ENCODE measurements around the gene DNAJC13. TPM values are rescaled to one million over a fixed set of nuclear protein-coding genes. Genes with fewer than 3 reads are reported as not detected.

DNAJC13 gene
- total RNA-seq, 2 donors from 2014 or later = 41.3 to 51.3 TPM

DNA sequence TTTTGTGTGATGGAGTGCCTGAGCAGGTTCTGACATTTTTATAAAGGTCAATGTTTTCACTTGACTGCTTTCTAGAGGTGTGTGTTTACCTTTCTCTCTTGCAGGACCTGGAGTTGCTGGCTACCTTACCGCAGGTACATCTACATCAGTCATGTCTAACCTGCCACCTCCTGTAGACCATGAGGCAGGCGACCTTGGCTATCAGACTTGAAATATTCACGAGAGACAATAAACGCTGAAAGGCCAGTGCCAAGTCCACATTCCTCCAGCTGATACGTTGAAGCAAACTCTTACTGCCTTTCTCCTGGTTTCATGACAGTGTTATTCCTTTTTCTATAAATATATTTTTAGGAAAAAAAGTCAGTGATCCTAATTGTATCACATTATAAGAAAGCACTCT lies 120.8 kb downstream of the DNAJC13 start:
- no peaks in the 10 kb centered on the region for H3K27me3 ChIP-seq
- intact Hi-C loops (cut with DNase I) = no loop called here
- no peaks in the 10 kb centered on the region for H3K4me1 ChIP-seq
- no peaks in the 10 kb centered on the region for H3K9me3 ChIP-seq
- no peak overlapping the region for H3K27ac ChIP-seq
- DNase-seq = no peak
- H3K9ac ChIP-seq (ENCODE audit: low read depth in 2 of 2, low read length in 2 of 2) = no peak overlapping the region
- TF ChIP-seq, protein P1, sequence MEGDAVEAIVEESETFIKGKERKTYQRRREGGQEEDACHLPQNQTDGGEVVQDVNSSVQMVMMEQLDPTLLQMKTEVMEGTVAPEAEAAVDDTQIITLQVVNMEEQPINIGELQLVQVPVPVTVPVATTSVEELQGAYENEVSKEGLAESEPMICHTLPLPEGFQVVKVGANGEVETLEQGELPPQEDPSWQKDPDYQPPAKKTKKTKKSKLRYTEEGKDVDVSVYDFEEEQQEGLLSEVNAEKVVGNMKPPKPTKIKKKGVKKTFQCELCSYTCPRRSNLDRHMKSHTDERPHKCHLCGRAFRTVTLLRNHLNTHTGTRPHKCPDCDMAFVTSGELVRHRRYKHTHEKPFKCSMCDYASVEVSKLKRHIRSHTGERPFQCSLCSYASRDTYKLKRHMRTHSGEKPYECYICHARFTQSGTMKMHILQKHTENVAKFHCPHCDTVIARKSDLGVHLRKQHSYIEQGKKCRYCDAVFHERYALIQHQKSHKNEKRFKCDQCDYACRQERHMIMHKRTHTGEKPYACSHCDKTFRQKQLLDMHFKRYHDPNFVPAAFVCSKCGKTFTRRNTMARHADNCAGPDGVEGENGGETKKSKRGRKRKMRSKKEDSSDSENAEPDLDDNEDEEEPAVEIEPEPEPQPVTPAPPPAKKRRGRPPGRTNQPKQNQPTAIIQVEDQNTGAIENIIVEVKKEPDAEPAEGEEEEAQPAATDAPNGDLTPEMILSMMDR (IDR thresholded peaks at IDR 0.05) = no peak
- H3K36me3 ChIP-seq = no peaks in the 10 kb centered on the region
- no peak overlapping the region for H3K4me3 ChIP-seq

DNA sequence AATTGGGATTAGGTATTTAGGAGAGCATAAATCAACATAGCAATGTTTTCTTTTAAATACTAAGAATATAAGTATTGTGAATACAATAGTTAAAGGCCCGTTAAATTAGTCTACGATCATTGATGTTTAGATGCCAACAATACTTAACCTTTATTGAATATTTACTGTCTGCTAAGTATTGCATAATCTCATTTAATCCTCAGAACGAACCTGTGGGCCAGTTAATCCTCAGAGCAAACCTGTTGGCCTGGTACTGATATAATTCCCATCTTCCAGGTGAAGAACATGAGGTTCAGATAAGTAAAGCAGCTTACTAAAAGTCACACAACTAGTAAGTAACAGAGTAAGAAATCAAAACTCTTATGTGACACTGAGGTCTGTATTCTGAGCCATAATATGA lies 122.4 kb downstream of the DNAJC13 start:
- TF ChIP-seq, protein P1 (IDR thresholded peaks at IDR 0.05) = no peak
- no peaks in the 10 kb centered on the region for H3K27me3 ChIP-seq
- intact Hi-C loops (cut with DNase I) = no loop called here
- no peaks in the 10 kb centered on the region for H3K36me3 ChIP-seq
- H3K4me1 ChIP-seq = no peaks in the 10 kb centered on the region
- no peak overlapping the region for H3K9ac ChIP-seq (ENCODE audit: low read depth in 2 of 2, low read length in 2 of 2)
- DNase-seq = no peak
- H3K4me3 ChIP-seq = no peak overlapping the region
- no peaks in the 10 kb centered on the region for H3K9me3 ChIP-seq
- no peak overlapping the region for H3K27ac ChIP-seq

DNA sequence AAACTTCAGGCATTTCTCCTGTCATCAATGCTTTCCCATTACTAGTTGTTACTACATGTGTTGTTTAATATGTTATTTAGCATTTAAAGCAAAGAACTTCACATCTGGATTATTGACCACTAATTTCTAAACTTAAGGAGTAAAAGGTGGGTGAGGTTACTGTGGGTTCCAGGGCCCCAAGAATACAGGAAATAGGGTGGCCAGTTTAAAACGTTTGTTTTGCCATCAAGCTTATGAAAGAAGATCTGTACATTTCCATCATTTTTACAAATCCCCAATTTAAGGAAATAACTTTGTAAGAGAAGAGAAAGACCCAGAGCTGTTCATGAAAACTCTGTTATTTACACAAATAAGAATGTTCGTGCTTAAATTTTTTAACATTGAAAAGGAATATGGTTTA lies 125.3 kb downstream of the DNAJC13 start:
- intact Hi-C loops (cut with DNase I) = no loop called here
- Histone ChIP-seq H3K9me3 (no peaks in the 10 kb centered on the region), H3K9ac (ENCODE audit: low read depth in 2 of 2, low read length in 2 of 2) (no peak overlapping the region), H3K4me3 (no peak overlapping the region), H3K27me3 (no peaks in the 10 kb centered on the region), H3K36me3 (no peaks in the 10 kb centered on the region), H3K4me1 (no peaks in the 10 kb centered on the region), H3K27ac (no peak overlapping the region)
- TF ChIP-seq, protein P1 (IDR thresholded peaks at IDR 0.05) = no peak
- no peak for DNase-seq

DNA sequence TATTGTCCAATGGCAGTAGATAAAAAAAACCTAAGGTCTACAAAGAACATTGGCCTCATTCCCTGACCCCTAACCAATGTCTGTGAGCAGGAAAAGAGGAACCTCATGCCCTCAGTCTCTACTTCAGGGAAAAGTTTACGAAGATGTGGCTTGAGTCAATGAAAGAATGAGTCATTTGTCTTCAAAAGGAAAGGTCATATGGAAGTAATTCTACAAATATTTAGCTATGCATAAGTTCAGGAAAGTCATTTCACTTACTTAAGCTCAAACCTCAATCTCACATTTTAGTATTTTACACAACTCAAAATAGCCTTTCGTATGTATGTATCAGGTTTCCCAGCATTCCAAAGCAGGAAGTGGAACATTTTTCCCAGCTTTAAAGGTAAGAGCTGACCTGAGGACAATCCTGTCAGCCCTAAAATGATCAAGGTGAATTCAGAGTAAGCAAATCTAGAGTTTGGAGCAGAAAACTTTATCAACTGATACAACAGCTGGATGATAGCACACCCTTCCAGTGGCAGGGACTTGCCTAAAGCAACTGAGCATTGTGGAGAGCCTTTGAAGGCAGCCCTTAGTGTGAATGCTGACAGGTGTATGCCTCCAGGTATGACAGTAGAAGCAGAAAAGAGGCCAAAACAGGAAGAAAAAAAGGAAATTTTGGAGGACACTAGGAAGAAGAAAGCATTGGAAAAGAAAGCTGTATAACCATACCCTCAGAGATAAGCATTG lies 125.9 kb downstream of the DNAJC13 start:
- TF ChIP-seq, protein P1 (IDR thresholded peaks at IDR 0.05) = no peak
- Histone ChIP-seq H3K4me3 (no peak overlapping the region), H3K4me1 (no peaks in the 10 kb centered on the region), H3K27me3 (no peaks in the 10 kb centered on the region), H3K9ac (ENCODE audit: low read depth in 2 of 2, low read length in 2 of 2) (no peak overlapping the region), H3K36me3 (no peaks in the 10 kb centered on the region), H3K9me3 (no peaks in the 10 kb centered on the region), H3K27ac (no peak overlapping the region)
- no peak for DNase-seq
- intact Hi-C loops (cut with DNase I) = no loop called here

GRCh38 chr3:132544130-132544529 lies 126.8 kb downstream of the DNAJC13 start:
- H3K36me3 ChIP-seq = no peaks in the 10 kb centered on the region
- intact Hi-C loops (cut with DNase I) = no loop called here
- H3K4me3 ChIP-seq = no peak overlapping the region
- no peak for DNase-seq
- no peaks in the 10 kb centered on the region for H3K4me1 ChIP-seq
- no peaks in the 10 kb centered on the region for H3K27me3 ChIP-seq
- H3K27ac ChIP-seq = no peak overlapping the region
- H3K9me3 ChIP-seq = no peaks in the 10 kb centered on the region
- H3K9ac ChIP-seq (ENCODE audit: low read depth in 2 of 2, low read length in 2 of 2) = no peak overlapping the region
- TF ChIP-seq, protein P1 (IDR thresholded peaks at IDR 0.05) = no peak
